ENCODE measurements around the gene ITIH6. TPM values are rescaled to one million over a fixed set of nuclear protein-coding genes. Genes with fewer than 3 reads are reported as not detected.
A peak's percentile ranks its signal among the peaks of the same experiment; 100 is the strongest.
"Not testable (repeated sequence)": the region's sequence is repeated elsewhere in the genome, so short reads cannot be mapped to it uniquely, and the experiment has no call there.

Gene ITIH6
- total RNA-seq, 2 donors from 2014 or later, result not detected

DNA sequence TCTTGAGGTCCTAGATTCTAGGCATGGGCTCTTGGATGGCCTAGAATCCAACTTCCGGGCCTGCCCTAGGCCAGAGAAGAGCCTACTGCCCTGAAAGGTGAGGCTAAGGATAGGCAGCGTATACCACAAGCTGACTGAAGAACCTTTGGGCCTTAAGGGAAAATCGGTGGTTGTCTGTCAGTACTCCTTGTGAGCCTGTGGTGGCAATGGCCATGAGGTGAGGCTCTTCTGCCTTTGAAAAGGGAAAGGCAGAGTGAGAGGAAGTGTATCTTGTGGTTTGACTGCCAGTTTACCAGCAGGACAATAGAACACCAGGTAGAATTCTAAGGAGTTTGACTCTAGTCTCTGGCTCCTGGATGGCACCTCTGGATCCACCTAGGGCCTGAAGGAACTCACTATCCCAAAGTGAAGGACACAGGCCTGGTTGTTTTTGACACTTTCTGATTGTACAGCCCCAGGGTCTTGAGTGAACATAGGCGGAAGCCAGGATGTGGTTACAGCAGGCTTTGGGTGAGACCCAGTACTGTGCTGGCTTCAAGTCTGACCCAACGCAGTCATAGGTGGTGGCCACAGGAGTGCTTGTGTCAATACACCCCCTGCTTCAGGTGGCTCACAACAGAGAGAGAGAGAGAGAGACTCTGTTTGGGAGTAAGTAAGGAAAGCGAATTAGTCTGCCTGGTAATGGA is 20.9 kb downstream of the ITIH6 start:
- no peaks in the 10 kb centered on the region for H3K27me3 ChIP-seq (ENCODE audit: control insufficient read depth, insufficient read depth, low read length, poor library complexity, severe bottlenecking)
- Mint-ChIP-seq H3K4me1 (peaks cover 12% of the 10 kb centered on the region), H3K4me3 (no peak overlapping the region), H3K36me3 (ENCODE audit: low read depth) (peaks cover under 1% of the 10 kb centered on the region), H3K9me3 (peaks cover 72% of the 10 kb centered on the region), H3K27me3 (ENCODE audit: insufficient read depth) (no peaks in the 10 kb centered on the region), H3K27ac (no peak overlapping the region)
- H3K9me3 ChIP-seq (ENCODE audit: control insufficient read depth, low read length), result no peaks in the 10 kb centered on the region
- DNase-seq, result no peak
- no peaks in the 10 kb centered on the region for H3K4me1 ChIP-seq (ENCODE audit: control insufficient read depth, insufficient read depth, low read length)
- no peaks in the 10 kb centered on the region for H3K36me3 ChIP-seq (ENCODE audit: control insufficient read depth, insufficient read depth, low read length)
- TF ChIP-seq, protein P1, sequence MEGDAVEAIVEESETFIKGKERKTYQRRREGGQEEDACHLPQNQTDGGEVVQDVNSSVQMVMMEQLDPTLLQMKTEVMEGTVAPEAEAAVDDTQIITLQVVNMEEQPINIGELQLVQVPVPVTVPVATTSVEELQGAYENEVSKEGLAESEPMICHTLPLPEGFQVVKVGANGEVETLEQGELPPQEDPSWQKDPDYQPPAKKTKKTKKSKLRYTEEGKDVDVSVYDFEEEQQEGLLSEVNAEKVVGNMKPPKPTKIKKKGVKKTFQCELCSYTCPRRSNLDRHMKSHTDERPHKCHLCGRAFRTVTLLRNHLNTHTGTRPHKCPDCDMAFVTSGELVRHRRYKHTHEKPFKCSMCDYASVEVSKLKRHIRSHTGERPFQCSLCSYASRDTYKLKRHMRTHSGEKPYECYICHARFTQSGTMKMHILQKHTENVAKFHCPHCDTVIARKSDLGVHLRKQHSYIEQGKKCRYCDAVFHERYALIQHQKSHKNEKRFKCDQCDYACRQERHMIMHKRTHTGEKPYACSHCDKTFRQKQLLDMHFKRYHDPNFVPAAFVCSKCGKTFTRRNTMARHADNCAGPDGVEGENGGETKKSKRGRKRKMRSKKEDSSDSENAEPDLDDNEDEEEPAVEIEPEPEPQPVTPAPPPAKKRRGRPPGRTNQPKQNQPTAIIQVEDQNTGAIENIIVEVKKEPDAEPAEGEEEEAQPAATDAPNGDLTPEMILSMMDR (conservative IDR thresholded peaks at IDR 0.05), result no peak
- WGBS, 2 experiments (ENCODE audit: insufficient coverage in 1 of 2, insufficient read length in 1 of 2), result 89 to 100% methylated on average over 2 to 6 of the region's 6 CpGs
- H3K4me3 ChIP-seq (ENCODE audit: low read length), result no peak overlapping the region
- no peak overlapping the region for H3K27ac ChIP-seq (ENCODE audit: low read depth, low read length)
- H3K9ac ChIP-seq (ENCODE audit: extremely low read depth, low read length, poor library complexity, severe bottlenecking), result no peak overlapping the region

DNA sequence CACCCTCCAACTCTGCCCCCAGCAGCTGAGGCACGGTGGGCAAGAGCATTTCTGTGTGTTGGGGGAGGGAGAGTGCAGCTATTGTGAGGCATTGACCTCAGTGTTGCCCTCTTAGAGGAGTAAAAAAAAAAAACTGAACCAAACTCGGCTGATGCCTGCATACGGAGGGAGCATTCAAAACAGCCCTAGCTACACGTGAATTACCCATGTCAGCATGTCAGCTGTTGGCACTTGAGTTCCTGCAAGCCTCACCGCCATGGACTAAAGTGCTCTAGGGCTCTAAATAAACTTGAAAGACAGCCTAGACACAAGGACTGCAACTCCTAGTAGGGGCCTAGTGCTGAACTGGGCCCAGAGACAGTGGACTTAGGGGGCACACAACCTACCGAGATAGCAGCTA is 22.0 kb downstream of the ITIH6 start:
- H3K9me3 ChIP-seq (ENCODE audit: control insufficient read depth, low read length), result no peaks in the 10 kb centered on the region
- H3K36me3 Mint-ChIP-seq (ENCODE audit: low read depth), result peaks cover 3% of the 10 kb centered on the region
- H3K27me3 Mint-ChIP-seq (ENCODE audit: insufficient read depth), result no peaks in the 10 kb centered on the region
- no peak for DNase-seq
- 67 to 82% methylated on average over 3 to 5 of the region's 6 CpGs for WGBS, 2 experiments (ENCODE audit: insufficient coverage in 1 of 2, insufficient read length in 1 of 2)
- TF ChIP-seq, protein P1 (conservative IDR thresholded peaks at IDR 0.05), result no peak
- no peak overlapping the region for H3K4me3 Mint-ChIP-seq
- H3K4me3 ChIP-seq (ENCODE audit: low read length), result no peak overlapping the region
- no peaks in the 10 kb centered on the region for H3K4me1 ChIP-seq (ENCODE audit: control insufficient read depth, insufficient read depth, low read length)
- H3K27ac ChIP-seq (ENCODE audit: low read depth, low read length), result no peak overlapping the region
- H3K27ac Mint-ChIP-seq, result no peak overlapping the region
- no peak overlapping the region for H3K9ac ChIP-seq (ENCODE audit: extremely low read depth, low read length, poor library complexity, severe bottlenecking)
- no peaks in the 10 kb centered on the region for H3K27me3 ChIP-seq (ENCODE audit: control insufficient read depth, insufficient read depth, low read length, poor library complexity, severe bottlenecking)
- H3K9me3 Mint-ChIP-seq, result peaks cover 75% of the 10 kb centered on the region
- H3K4me1 Mint-ChIP-seq, result peaks cover 12% of the 10 kb centered on the region
- no peaks in the 10 kb centered on the region for H3K36me3 ChIP-seq (ENCODE audit: control insufficient read depth, insufficient read depth, low read length)

DNA sequence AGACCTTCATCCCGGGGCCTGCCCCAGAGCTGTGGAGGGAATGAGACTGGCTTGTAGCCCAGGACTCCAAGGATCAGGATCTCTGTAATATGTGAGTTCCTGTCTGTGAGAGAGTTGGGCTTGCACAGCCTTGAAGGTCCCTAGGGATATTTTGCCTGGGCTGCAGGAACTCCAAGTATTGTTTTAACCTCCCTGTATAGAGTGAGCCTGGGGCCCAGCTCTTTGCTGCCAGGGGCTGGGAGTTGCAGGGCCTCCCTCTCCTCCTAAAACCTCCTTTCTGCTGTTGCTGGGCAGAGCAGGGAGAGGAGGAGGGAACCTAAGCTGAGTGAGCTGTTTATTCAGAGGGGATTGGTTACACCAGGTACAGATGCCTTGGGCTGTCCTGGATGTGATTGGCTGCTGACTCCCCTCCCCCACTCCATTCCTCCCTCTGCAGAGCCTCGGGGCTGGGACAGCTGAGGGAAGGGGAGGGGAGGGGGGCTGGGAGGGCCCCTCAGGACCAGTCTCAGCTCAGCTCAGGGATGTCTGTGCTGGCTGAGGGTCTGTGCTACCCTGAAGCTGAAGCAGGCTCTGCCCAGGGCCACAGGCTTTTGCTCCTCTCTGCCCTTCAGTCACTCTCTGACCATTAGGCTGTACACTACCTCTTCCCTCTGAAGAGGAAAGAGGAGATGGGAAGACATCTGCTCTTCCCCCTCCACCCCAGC is 23.5 kb downstream of the ITIH6 start:
- H3K9me3 Mint-ChIP-seq, result peaks cover 77% of the 10 kb centered on the region
- not testable (repeated sequence) for H3K4me1 ChIP-seq (ENCODE audit: control insufficient read depth, insufficient read depth, low read length); H3K36me3 ChIP-seq (ENCODE audit: control insufficient read depth, insufficient read depth, low read length); H3K36me3 Mint-ChIP-seq (ENCODE audit: low read depth); H3K27me3 ChIP-seq (ENCODE audit: control insufficient read depth, insufficient read depth, low read length, poor library complexity, severe bottlenecking); H3K9ac ChIP-seq (ENCODE audit: extremely low read depth, low read length, poor library complexity, severe bottlenecking); H3K27me3 Mint-ChIP-seq (ENCODE audit: insufficient read depth); H3K4me3 ChIP-seq (ENCODE audit: low read length); H3K9me3 ChIP-seq (ENCODE audit: control insufficient read depth, low read length); H3K4me3 Mint-ChIP-seq
- peaks cover 12% of the 10 kb centered on the region for H3K4me1 Mint-ChIP-seq
- H3K27ac Mint-ChIP-seq, result peak overlapping the region; percentile 90
- 100% methylated on average over 1 of the region's 2 CpGs; no CpG with 5 or more reads in 1 of the 2 experiments for WGBS, 2 experiments (ENCODE audit: insufficient coverage in 1 of 2, insufficient read length in 1 of 2)
- peak overlapping the region; percentile 79 for H3K27ac ChIP-seq (ENCODE audit: low read depth, low read length)
- DNase-seq, result peak; percentile 70
